ENCODE data around the gene DBT.

GRCh38 chr1:100296140-100296539 is 46.5 kb upstream of the DBT start:
- no peak for TF ChIP-seq POLR2A (IDR thresholded peaks at IDR 0.05)
- TF ChIP-seq, protein P1, sequence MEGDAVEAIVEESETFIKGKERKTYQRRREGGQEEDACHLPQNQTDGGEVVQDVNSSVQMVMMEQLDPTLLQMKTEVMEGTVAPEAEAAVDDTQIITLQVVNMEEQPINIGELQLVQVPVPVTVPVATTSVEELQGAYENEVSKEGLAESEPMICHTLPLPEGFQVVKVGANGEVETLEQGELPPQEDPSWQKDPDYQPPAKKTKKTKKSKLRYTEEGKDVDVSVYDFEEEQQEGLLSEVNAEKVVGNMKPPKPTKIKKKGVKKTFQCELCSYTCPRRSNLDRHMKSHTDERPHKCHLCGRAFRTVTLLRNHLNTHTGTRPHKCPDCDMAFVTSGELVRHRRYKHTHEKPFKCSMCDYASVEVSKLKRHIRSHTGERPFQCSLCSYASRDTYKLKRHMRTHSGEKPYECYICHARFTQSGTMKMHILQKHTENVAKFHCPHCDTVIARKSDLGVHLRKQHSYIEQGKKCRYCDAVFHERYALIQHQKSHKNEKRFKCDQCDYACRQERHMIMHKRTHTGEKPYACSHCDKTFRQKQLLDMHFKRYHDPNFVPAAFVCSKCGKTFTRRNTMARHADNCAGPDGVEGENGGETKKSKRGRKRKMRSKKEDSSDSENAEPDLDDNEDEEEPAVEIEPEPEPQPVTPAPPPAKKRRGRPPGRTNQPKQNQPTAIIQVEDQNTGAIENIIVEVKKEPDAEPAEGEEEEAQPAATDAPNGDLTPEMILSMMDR (IDR thresholded peaks at IDR 0.05): no peak

All from right lobe of liver (tissue), 4 donors.